ENCODE measurements around the gene KIAA0408.

Gene KIAA0408

GRCh38 chr6:127451388-127451787, 7.8 kb downstream of the KIAA0408 start:
- H3K4me1 ChIP-seq (ENCODE audit: control insufficient read depth in 1 of 2, insufficient read depth in 1 of 2, low read depth in 1 of 2, low read length in 1 of 2) = no peaks in the 10 kb centered on the region
- no peaks in the 10 kb centered on the region for H3K27me3 ChIP-seq
- no peaks in the 10 kb centered on the region for H3K9me3 ChIP-seq
- H3K27ac ChIP-seq = no peak overlapping the region
- no peak overlapping the region for H3K4me3 ChIP-seq (ENCODE audit: low read depth in 1 of 2, low read length in 1 of 2)
- no peak for TF ChIP-seq CTCF (IDR thresholded peaks at IDR 0.05)
- no peaks in the 10 kb centered on the region for H3K36me3 ChIP-seq

- no peak overlapping the region for H3K27ac ChIP-seq
- H3K27me3 ChIP-seq = no peaks in the 10 kb centered on the region
- H3K9me3 ChIP-seq = no peaks in the 10 kb centered on the region
- no peak overlapping the region for H3K4me3 ChIP-seq (ENCODE audit: low read depth in 1 of 2, low read length in 1 of 2)
- H3K4me1 ChIP-seq (ENCODE audit: control insufficient read depth in 1 of 2, insufficient read depth in 1 of 2, low read depth in 1 of 2, low read length in 1 of 2) = no peaks in the 10 kb centered on the region
- no peak for TF ChIP-seq CTCF (IDR thresholded peaks at IDR 0.05)
- no peaks in the 10 kb centered on the region for H3K36me3 ChIP-seq
Observed at GRCh38 chr6:127447780-127448179, 11.4 kb downstream of the KIAA0408 start.

- no peaks in the 10 kb centered on the region for H3K4me1 ChIP-seq (ENCODE audit: control insufficient read depth in 1 of 2, insufficient read depth in 1 of 2, low read depth in 1 of 2, low read length in 1 of 2)
- H3K27me3 ChIP-seq = no peaks in the 10 kb centered on the region
- H3K4me3 ChIP-seq (ENCODE audit: low read depth in 1 of 2, low read length in 1 of 2) = no peak overlapping the region
- H3K27ac ChIP-seq = no peak overlapping the region
- no peaks in the 10 kb centered on the region for H3K36me3 ChIP-seq
- H3K9me3 ChIP-seq = no peaks in the 10 kb centered on the region
- no peak for TF ChIP-seq CTCF (IDR thresholded peaks at IDR 0.05)
Observed at GRCh38 chr6:127446356-127446755, 12.8 kb downstream of the KIAA0408 start.

- Histone ChIP-seq H3K4me3 (ENCODE audit: low read depth in 1 of 2, low read length in 1 of 2) (no peak overlapping the region), H3K36me3 (no peaks in the 10 kb centered on the region), H3K9me3 (no peaks in the 10 kb centered on the region), H3K27ac (no peak overlapping the region), H3K27me3 (no peaks in the 10 kb centered on the region), H3K4me1 (ENCODE audit: control insufficient read depth in 1 of 2, insufficient read depth in 1 of 2, low read depth in 1 of 2, low read length in 1 of 2) (no peaks in the 10 kb centered on the region)
- no peak for TF ChIP-seq CTCF (IDR thresholded peaks at IDR 0.05)
Observed at GRCh38 chr6:127441881-127442280, 17.3 kb downstream of the KIAA0408 start.

GRCh38 chr6:127439718-127440117, 19.5 kb downstream of the KIAA0408 start:
- no peak for TF ChIP-seq CTCF (IDR thresholded peaks at IDR 0.05)
- Histone ChIP-seq H3K27ac (no peak overlapping the region), H3K4me1 (ENCODE audit: control insufficient read depth in 1 of 2, insufficient read depth in 1 of 2, low read depth in 1 of 2, low read length in 1 of 2) (no peaks in the 10 kb centered on the region), H3K9me3 (no peaks in the 10 kb centered on the region), H3K27me3 (no peaks in the 10 kb centered on the region), H3K4me3 (ENCODE audit: low read depth in 1 of 2, low read length in 1 of 2) (no peak overlapping the region), H3K36me3 (no peaks in the 10 kb centered on the region)

- no peak overlapping the region for H3K4me3 ChIP-seq (ENCODE audit: low read depth in 1 of 2, low read length in 1 of 2)
- TF ChIP-seq CTCF (IDR thresholded peaks at IDR 0.05) = no peak
- H3K27ac ChIP-seq = no peak overlapping the region
- H3K27me3 ChIP-seq = no peaks in the 10 kb centered on the region
- H3K9me3 ChIP-seq = no peaks in the 10 kb centered on the region
- no peaks in the 10 kb centered on the region for H3K36me3 ChIP-seq
- H3K4me1 ChIP-seq (ENCODE audit: control insufficient read depth in 1 of 2, insufficient read depth in 1 of 2, low read depth in 1 of 2, low read length in 1 of 2) = no peaks in the 10 kb centered on the region
Observed at GRCh38 chr6:127436578-127437110, 22.5 kb downstream of the KIAA0408 start.
